Nephron progenitor cell (in vitro differentiated cells): Measurements from ENCODE around the gene MPDZ.

ENCODE experiments used
- DNase-seq: peaks from one replicate; pipeline ENCODE4 v3.0.0; 2021
- H3K27ac Mint-ChIP-seq: 2 replicates; pipeline ENCODE4 v1.8.0; 2021; ENCODE audit warnings: mild to moderate bottlenecking, moderate library complexity, mixed read lengths
- H3K27me3 Mint-ChIP-seq: 2 replicates; pipeline ENCODE4 v1.8.0; 2021; ENCODE audit warnings: mild to moderate bottlenecking, low read depth, mixed read lengths; ENCODE audit not compliant: poor library complexity
- H3K36me3 Mint-ChIP-seq: 2 replicates; pipeline ENCODE4 v1.8.0; 2021; ENCODE audit warnings: low read depth, mixed read lengths
- H3K4me1 Mint-ChIP-seq: 2 replicates; pipeline ENCODE4 v1.8.0; 2021; ENCODE audit warnings: mixed read lengths
- H3K4me3 Mint-ChIP-seq: 2 replicates; pipeline ENCODE4 v1.8.0; 2021; ENCODE audit warnings: mild to moderate bottlenecking, moderate library complexity, mixed read lengths
- H3K9me3 Mint-ChIP-seq: 2 replicates; pipeline ENCODE4 v1.8.0; 2021; ENCODE audit warnings: mild to moderate bottlenecking, moderate library complexity, mixed read lengths
- CTCF ChIP-seq: fragments of 200-600 bp; sonication (generic); IDR thresholded peaks from 2 replicates; pipeline ENCODE4 v1.5.0; 2021; ENCODE audit warnings: antibody characterized with exemption

MPDZ gene

GRCh38 chr9:13083963-13084528 is 195.4 kb downstream of the MPDZ start:
- Mint-ChIP-seq H3K27ac (no peak overlapping the region), H3K27me3 (peaks cover 4% of the 10 kb centered on the region), H3K36me3 (peaks cover 6% of the 10 kb centered on the region), H3K9me3 (peaks cover 25% of the 10 kb centered on the region), H3K4me1 (peaks cover 5% of the 10 kb centered on the region), H3K4me3 (no peak overlapping the region)
- no peak for TF ChIP-seq CTCF
- DNase-seq = no peak

- Mint-ChIP-seq H3K4me1 (no peaks in the 10 kb centered on the region), H3K36me3 (peaks cover 6% of the 10 kb centered on the region), H3K27ac (no peak overlapping the region), H3K9me3 (peaks cover 25% of the 10 kb centered on the region), H3K27me3 (no peaks in the 10 kb centered on the region), H3K4me3 (no peak overlapping the region)
- no peak for TF ChIP-seq CTCF
- DNase-seq = no peak
Observed at GRCh38 chr9:13083366-13083765, 196.1 kb downstream of the MPDZ start.

- Mint-ChIP-seq H3K27me3 (no peaks in the 10 kb centered on the region), H3K36me3 (peaks cover 6% of the 10 kb centered on the region), H3K9me3 (peaks cover 25% of the 10 kb centered on the region), H3K4me3 (no peak overlapping the region), H3K27ac (no peak overlapping the region), H3K4me1 (no peaks in the 10 kb centered on the region)
- no peak for DNase-seq
- no peak for TF ChIP-seq CTCF
Observed at GRCh38 chr9:13082796-13083195, 196.7 kb downstream of the MPDZ start.

GRCh38 chr9:13078164-13078563 is 201.3 kb downstream of the MPDZ start:
- Mint-ChIP-seq H3K9me3 (peaks cover 22% of the 10 kb centered on the region), H3K4me1 (no peaks in the 10 kb centered on the region), H3K27me3 (peaks cover 3% of the 10 kb centered on the region), H3K4me3 (no peak overlapping the region), H3K27ac (no peak overlapping the region), H3K36me3 (no peaks in the 10 kb centered on the region)
- TF ChIP-seq CTCF = no peak
- DNase-seq = no peak

- Mint-ChIP-seq H3K9me3 (peaks cover 17% of the 10 kb centered on the region), H3K4me3 (no peak overlapping the region), H3K36me3 (no peaks in the 10 kb centered on the region), H3K4me1 (no peaks in the 10 kb centered on the region), H3K27ac (no peak overlapping the region), H3K27me3 (peaks cover 3% of the 10 kb centered on the region)
- no peak for DNase-seq
- TF ChIP-seq CTCF = no peak
Observed at GRCh38 chr9:13076616-13077015, 202.9 kb downstream of the MPDZ start.

- TF ChIP-seq CTCF = no peak
- Mint-ChIP-seq H3K4me3 (no peak overlapping the region), H3K27me3 (peaks cover 3% of the 10 kb centered on the region), H3K9me3 (peaks cover 11% of the 10 kb centered on the region), H3K4me1 (peaks cover 5% of the 10 kb centered on the region), H3K36me3 (no peaks in the 10 kb centered on the region), H3K27ac (no peak overlapping the region)
- DNase-seq = no peak
Observed at GRCh38 chr9:13071921-13072320, 207.6 kb downstream of the MPDZ start.
